Measurements from ENCODE around the gene ATP5F1D.

ATP5F1D gene

DNA sequence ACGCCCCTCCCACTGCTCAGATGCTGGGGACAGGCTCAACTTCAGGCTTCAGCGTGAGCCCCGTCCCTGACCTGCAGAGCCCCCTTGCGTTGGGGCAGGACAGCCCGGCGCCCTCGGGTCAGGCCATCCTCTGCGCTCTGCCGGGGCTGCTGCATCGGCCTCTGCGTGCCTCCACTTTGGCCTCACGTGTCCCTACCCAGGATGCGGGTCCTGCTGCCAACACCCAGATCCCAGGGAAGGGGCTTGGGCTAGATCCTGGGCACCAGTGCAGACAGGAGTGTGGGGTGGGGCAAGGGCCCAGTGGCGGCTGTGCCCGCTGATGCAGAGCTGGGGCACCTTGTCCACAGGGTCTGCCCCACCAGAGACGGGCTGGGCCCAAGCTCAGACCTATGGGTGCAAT lies 16.7 kb upstream of the ATP5F1D start:
- DNase-seq (ENCODE audit: low spot score), result no peak
- Histone ChIP-seq H3K36me3 (ENCODE audit: low read depth) (peaks cover 29% of the 10 kb centered on the region), H3K4me1 (ENCODE audit: insufficient read depth, poor library complexity, severe bottlenecking) (no peaks in the 10 kb centered on the region), H3K4me3 (ENCODE audit: severe bottlenecking) (no peak overlapping the region), H3K9me3 (ENCODE audit: severe bottlenecking) (no peaks in the 10 kb centered on the region), H3K27ac (ENCODE audit: poor library complexity, severe bottlenecking) (no peak overlapping the region), H3K27me3 (ENCODE audit: insufficient read depth, poor library complexity, severe bottlenecking) (no peaks in the 10 kb centered on the region)
- no peak for ATAC-seq (ENCODE audit: low read depth)
- TF ChIP-seq, protein P1, sequence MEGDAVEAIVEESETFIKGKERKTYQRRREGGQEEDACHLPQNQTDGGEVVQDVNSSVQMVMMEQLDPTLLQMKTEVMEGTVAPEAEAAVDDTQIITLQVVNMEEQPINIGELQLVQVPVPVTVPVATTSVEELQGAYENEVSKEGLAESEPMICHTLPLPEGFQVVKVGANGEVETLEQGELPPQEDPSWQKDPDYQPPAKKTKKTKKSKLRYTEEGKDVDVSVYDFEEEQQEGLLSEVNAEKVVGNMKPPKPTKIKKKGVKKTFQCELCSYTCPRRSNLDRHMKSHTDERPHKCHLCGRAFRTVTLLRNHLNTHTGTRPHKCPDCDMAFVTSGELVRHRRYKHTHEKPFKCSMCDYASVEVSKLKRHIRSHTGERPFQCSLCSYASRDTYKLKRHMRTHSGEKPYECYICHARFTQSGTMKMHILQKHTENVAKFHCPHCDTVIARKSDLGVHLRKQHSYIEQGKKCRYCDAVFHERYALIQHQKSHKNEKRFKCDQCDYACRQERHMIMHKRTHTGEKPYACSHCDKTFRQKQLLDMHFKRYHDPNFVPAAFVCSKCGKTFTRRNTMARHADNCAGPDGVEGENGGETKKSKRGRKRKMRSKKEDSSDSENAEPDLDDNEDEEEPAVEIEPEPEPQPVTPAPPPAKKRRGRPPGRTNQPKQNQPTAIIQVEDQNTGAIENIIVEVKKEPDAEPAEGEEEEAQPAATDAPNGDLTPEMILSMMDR (IDR thresholded peaks at IDR 0.05; ENCODE audit: poor library complexity, severe bottlenecking), result no peak

DNA sequence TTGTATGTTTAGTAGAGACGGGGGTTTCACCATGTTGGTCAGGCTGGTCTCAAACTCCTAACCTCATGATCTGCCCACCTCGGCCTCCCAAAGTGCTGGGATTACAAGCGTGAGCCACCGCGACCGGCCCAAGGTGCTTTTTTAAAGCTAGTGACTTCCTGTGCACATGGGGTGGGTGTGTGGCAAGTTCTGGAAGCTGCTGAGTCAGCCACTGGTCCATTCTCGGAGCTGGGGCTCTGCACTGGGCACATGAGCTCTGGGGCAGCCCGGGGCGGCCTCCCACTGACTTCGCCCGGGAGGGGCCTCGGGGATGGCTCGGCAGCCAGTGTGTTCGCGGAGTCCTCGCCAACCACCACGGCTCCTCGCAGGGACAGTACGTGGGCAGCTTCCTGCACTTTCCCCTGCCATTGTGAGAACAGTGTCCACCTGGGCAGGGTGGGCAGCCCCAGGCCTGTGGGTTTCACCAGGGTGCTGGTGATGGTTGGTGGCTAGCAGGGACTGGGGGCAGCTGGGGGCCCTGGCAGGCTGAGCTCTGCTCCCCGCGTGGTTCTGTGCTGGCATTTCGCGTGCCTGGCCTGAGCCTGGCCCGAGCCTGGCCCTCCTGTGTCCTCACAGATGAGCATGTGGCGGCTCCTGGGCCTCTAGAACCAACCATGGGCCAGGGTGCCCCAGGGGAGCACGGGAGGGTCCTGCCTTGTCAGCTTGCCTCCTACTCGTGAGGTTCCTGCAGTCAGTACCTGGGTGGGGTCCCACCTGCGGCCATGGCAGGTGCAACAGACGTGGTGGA lies 15.9 kb upstream of the ATP5F1D start:
- Histone ChIP-seq H3K4me1 (ENCODE audit: insufficient read depth, poor library complexity, severe bottlenecking) (no peaks in the 10 kb centered on the region), H3K4me3 (ENCODE audit: severe bottlenecking) (no peak overlapping the region), H3K36me3 (ENCODE audit: low read depth) (peaks cover 27% of the 10 kb centered on the region), H3K27ac (ENCODE audit: poor library complexity, severe bottlenecking) (no peak overlapping the region), H3K27me3 (ENCODE audit: insufficient read depth, poor library complexity, severe bottlenecking) (no peaks in the 10 kb centered on the region), H3K9me3 (ENCODE audit: severe bottlenecking) (no peaks in the 10 kb centered on the region)
- TF ChIP-seq, protein P1 (IDR thresholded peaks at IDR 0.05; ENCODE audit: poor library complexity, severe bottlenecking), result no peak
- ATAC-seq (ENCODE audit: low read depth) (peak; percentile 19; the same call in 2 of the 3 replicates), DNase-seq (ENCODE audit: low spot score) (no peak)

DNA sequence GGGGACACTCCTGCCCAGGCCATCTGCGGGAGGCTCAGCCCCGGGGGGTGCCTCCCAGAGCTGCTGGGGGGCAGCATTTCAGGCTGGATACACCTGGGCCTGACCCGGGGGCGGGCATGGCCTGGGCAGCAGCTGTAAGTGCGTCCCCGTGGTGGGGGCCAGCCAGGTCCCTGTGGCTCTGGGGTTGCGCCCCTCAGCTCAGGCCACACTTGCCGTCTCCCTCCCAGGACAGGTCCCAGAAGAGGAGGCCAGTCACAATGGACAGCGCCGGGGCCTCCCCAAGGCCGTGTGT lies 15.4 kb upstream of the ATP5F1D start:
- Histone ChIP-seq H3K9me3 (ENCODE audit: severe bottlenecking) (no peaks in the 10 kb centered on the region), H3K27me3 (ENCODE audit: insufficient read depth, poor library complexity, severe bottlenecking) (no peaks in the 10 kb centered on the region), H3K4me1 (ENCODE audit: insufficient read depth, poor library complexity, severe bottlenecking) (no peaks in the 10 kb centered on the region), H3K4me3 (ENCODE audit: severe bottlenecking) (no peak overlapping the region), H3K27ac (ENCODE audit: poor library complexity, severe bottlenecking) (no peak overlapping the region), H3K36me3 (ENCODE audit: low read depth) (peaks cover 21% of the 10 kb centered on the region)
- ATAC-seq (ENCODE audit: low read depth) (no peak), DNase-seq (ENCODE audit: low spot score) (no peak)
- TF ChIP-seq, protein P1 (IDR thresholded peaks at IDR 0.05; ENCODE audit: poor library complexity, severe bottlenecking), result no peak

DNA sequence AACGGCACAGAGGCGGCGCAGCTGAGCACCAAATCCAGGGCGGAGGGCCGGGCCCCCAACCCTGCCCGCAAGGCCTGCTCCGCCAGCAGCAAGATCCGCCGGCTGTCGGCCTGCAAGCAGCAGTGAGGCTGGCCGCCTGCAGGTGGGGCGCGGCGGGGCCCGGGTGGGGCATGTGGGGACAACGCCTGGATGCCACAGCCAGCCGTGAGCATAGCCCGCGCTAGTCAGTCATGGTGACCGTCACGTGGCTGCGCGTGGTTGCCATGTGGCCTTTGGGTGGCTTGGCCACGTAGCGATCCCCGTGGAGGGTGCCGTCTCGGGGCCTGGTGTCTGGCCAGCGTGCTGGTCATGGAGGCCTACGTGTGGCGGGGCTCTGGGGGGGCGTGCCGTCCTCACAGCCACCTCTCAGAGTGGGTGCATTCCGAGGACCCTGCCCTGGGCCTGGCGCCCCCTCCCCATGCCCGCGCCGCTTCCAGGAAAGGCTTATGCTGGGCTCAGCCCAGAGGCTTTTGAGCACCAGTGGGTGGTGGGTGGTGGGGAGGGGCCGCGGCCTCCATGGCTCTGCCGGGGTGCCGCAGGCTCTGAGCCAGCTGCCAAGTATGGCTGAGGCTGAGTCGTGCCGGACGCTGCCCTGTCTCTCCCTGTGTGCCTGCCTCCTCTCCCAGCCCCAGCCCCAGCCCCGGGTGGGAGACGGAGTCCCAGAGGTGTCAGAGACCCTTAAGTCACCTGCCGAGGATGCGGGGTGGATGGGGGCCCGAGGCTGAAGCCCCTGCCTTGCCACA lies 14.8 kb upstream of the ATP5F1D start:
- no peaks in the 10 kb centered on the region for H3K9me3 ChIP-seq (ENCODE audit: severe bottlenecking)
- H3K27me3 ChIP-seq (ENCODE audit: insufficient read depth, poor library complexity, severe bottlenecking), result no peaks in the 10 kb centered on the region
- TF ChIP-seq, protein P1 (IDR thresholded peaks at IDR 0.05; ENCODE audit: poor library complexity, severe bottlenecking), result no peak
- no peak for DNase-seq (ENCODE audit: low spot score)
- H3K4me3 ChIP-seq (ENCODE audit: severe bottlenecking), result no peak overlapping the region
- ATAC-seq (ENCODE audit: low read depth), result no peak
- no peak overlapping the region for H3K27ac ChIP-seq (ENCODE audit: poor library complexity, severe bottlenecking)
- peaks cover 2% of the 10 kb centered on the region for H3K4me1 ChIP-seq (ENCODE audit: insufficient read depth, poor library complexity, severe bottlenecking)
- H3K36me3 ChIP-seq (ENCODE audit: low read depth), result peaks cover 20% of the 10 kb centered on the region
